HG03354 (cell line): ENCODE data around the gene OR2AJ1.

Experiments used
- ATAC-seq: cut with Tn5 transposase; IDR thresholded peaks from one replicate; pipeline ENCODE4 v1.9.1; 2021; ENCODE audit warnings: mild to moderate bottlenecking; ENCODE audit not compliant: unreplicated experiment, poor library complexity, severe bottlenecking

The OR2AJ1 gene

GRCh38 chr1:247953408-247953807, 28.7 kb downstream of the OR2AJ1 start:
- ATAC-seq = no peak

DNA sequence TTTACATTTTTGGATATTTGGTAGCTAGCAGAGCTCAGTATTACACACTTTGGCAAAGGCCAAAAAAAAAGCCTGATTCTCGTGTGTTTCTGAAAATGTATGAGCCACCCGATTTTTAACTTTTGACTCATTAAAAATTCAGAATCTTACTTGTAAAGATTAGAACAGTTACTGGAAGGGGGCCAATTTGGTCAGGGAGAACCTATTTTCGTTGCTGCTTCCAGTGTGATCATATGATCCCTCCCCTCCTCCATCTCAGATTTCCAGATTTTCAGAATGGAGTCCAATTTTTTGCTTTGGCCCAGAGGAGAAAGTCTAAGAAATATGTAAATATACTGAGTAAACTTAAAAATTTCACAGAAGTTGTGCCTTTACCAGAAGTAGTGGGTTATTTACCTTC, 37.1 kb downstream of the OR2AJ1 start:
- ATAC-seq = no peak

- no peak for ATAC-seq
Measured at GRCh38 chr1:247962911-247963588, 38.4 kb downstream of the OR2AJ1 start.

- no peak for ATAC-seq
Measured at GRCh38 chr1:247964933-247965332, 40.2 kb downstream of the OR2AJ1 start, which contains the start of gene OR2AK2. Gene OR2AK2, plus strand, starts transcription at chr1:247965233. Its CDS starts 144 bp downstream, at chr1:247965377.

DNA sequence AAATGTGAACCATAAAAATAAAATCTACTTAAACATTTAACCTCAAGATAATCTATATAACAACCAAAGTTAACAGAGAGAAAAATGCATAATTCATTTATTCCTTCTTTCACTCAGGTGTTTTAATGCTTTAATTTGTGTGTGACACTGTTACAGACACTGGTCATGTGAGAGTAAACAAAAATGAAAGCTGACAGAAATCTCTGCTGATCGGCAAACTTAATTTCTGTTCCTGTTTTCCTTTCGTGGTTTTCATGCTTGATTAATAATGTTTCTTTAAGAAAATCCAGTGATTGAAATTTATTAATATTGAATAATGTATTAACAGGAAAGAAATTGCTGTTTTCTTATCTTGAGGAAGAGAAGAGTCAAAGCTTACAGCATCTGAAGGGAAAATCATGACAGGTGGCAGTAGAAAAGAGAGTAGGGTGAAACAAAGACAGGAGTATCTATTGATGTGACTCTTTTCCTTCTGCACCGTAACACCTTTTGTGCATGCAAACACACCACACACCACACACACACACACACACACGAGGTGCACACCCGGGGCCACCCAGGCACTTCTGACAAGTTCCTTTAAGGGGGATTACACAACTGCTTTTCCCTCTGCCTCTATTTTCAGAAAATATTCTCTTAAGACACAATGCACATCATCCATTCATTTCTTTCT, 42.0 kb downstream of the OR2AJ1 start:
- ATAC-seq = peak; percentile 87
